Right lobe of liver (tissue), 6 donors: ENCODE measurements around the gene GNAZ. TPM values are rescaled to one million over a fixed set of nuclear protein-coding genes. Genes with fewer than 3 reads are reported as not detected.

ENCODE experiments used
- ATAC-seq, 4 donors: fragments of 200-7000 bp; cut with Tn5 transposase; one replicate each; pipeline ENCODE4 v1.9.1; 2020; ENCODE audit warnings: mild to moderate bottlenecking in 4 of 4, moderate library complexity in 4 of 4
- DNase-seq, 3 donors: peaks; one replicate each; pipeline ENCODE4 v3.0.0-alpha.2; 2020
- H3K27ac ChIP-seq, 3 donors: fragments of 200-600 bp; one replicate each; pipeline ENCODE4 v1.8.0; 2022
- H3K27me3 ChIP-seq, 2 donors: fragments of 200-600 bp; one replicate each; pipeline ENCODE4 v1.8.0; 2022
- H3K36me3 ChIP-seq, 4 donors: fragments of 200-600 bp; sonication (generic) in 1 of 4; one replicate each; pipeline versions ENCODE4 v1.5.1 to v1.8.0; 2017 to 2022; ENCODE audit warnings: control low read depth in 1 of 4
- H3K4me1 ChIP-seq, 4 donors: fragments of 200-600 bp; sonication (generic) in 1 of 4; one replicate each; pipeline versions ENCODE4 v1.5.1 to v1.8.0; 2017 to 2022; ENCODE audit warnings: control low read depth in 1 of 4
- H3K4me3 ChIP-seq, 3 donors: fragments of 200-600 bp; one replicate each; pipeline ENCODE4 v1.8.0; 2022
- H3K9me3 ChIP-seq, 4 donors: fragments of 200-600 bp; sonication (generic) in 1 of 4; one replicate each; pipeline versions ENCODE4 v1.5.1 to v1.8.0; 2017 to 2022; ENCODE audit warnings: control low read depth in 1 of 4
- POLR2A ChIP-seq: fragments of 450-650 bp; IDR thresholded peaks from one replicate; pipeline ENCODE4 v1.6.1; 2017; ENCODE audit warnings: antibody characterized with exemption, mild to moderate bottlenecking
- WGBS: methylation state at CpG from one replicate; pipeline ENCODE4 v1.1.6; 2018; ENCODE audit warnings: low coverage, low lambda C conversion rate; ENCODE audit not compliant: insufficient coverage; ENCODE audit errors: missing lambda C conversion rate; 5-methylcytosine and 5-hydroxymethylcytosine counted together
- intact Hi-C, 2 donors: fragments of 100-400 bp; cut with DNase I; formaldehyde crosslinking; loops; one replicate each; pipeline versions ENCODE4 v1.11.2 to v1.14.1; 2022
- total RNA-seq, 6 experiments: library from RNA; depleted of rRNA in 2 of 6; stranded (reverse); fragments of >200 nt in 2 of 6; fragmentation: NEBNext Ultra II Directional in 3 of 6; extraction: Animal tissue kit (Norgen Biotek cat#: 25700) in 3 of 6; gene quantifications; one replicate each; pipeline versions ENCODE4 v1.1.0 to v1.2.4, GENCODE V29; 2016 to 2023
- TF ChIP-seq, protein P1 (sequence below), 4 donors: fragments of 200-600 bp in 3 of 4; fragments of 450-650 bp in 1 of 4; IDR thresholded peaks; one replicate each; pipeline versions ENCODE4 v1.5.1 to v1.8.0; 2016 to 2022; ENCODE audit warnings: antibody characterized with exemption in 4 of 4, mild to moderate bottlenecking in 2 of 4
- donor health status: DM: no; HTN: yes; CAD: no.
- donor health status: DM: no; HTN: no; CAD: no.
- donor health status: DM: no; HTN: no; CAD: no.
- donor health status: DM: no; HTN: yes; CAD: no.
- donor health status: DM: no; HTN: yes; CAD: no.

Gene GNAZ
- total RNA-seq, 6 experiments from 2014 or later = 0.15 to 1.5 (median 0.53) TPM

DNA sequence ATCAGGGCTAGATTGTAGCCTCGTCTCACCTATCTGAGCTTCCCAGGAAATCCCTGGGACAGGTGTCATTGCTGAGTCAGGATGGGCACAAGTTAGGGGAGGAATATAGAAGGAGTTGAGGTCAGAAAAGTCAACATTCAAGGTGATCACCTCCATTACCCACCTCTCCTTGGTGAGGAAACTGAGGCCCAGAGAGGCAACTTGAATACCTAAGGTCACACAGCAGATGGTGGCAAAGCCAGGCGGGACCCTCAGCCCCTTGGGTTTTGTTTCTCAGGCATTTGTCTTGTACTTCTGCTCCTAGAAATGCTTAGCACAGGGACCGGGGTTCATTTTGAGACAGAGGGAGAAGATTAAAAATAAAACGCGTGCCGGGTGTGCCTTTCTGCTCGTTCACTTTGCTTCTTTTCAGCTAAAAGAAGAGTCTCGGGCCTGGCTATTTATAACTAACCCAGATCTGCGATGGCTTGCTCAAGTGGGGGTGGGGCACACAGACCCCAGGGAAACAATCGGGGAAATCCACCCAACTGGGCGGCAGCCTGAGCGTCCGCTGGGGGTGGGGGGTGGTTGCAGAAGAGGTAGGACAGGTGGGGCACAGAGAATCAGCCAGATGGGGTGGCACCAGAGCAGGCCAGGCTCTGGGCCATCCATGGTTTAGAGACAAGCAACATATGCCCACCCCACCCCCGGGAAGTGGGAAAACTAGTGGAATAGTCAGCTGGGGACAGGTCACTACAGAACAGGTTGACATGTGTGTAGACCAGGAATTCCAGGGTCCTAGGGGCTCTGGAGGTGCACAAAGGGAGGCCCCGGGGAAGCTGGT is 3.9 kb upstream of the GNAZ start:
- WGBS = 78% methylated on average over 14 of the region's 15 CpGs
- Histone ChIP-seq H3K4me3 (no peak overlapping the region), H3K9me3 (no peaks in the 10 kb centered on the region), H3K27ac (no peak overlapping the region), H3K4me1 (peaks cover 0 to 5% (median 0%) of the 10 kb centered on the region in 4 donors), H3K36me3 (no peaks in the 10 kb centered on the region), H3K27me3 (no peaks in the 10 kb centered on the region)
- intact Hi-C loops = no loop called here
- TF ChIP-seq, protein P1, sequence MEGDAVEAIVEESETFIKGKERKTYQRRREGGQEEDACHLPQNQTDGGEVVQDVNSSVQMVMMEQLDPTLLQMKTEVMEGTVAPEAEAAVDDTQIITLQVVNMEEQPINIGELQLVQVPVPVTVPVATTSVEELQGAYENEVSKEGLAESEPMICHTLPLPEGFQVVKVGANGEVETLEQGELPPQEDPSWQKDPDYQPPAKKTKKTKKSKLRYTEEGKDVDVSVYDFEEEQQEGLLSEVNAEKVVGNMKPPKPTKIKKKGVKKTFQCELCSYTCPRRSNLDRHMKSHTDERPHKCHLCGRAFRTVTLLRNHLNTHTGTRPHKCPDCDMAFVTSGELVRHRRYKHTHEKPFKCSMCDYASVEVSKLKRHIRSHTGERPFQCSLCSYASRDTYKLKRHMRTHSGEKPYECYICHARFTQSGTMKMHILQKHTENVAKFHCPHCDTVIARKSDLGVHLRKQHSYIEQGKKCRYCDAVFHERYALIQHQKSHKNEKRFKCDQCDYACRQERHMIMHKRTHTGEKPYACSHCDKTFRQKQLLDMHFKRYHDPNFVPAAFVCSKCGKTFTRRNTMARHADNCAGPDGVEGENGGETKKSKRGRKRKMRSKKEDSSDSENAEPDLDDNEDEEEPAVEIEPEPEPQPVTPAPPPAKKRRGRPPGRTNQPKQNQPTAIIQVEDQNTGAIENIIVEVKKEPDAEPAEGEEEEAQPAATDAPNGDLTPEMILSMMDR (IDR thresholded peaks at IDR 0.05) = no peak
- TF ChIP-seq POLR2A = no peak
- no peak for DNase-seq
- no peak for ATAC-seq

DNA sequence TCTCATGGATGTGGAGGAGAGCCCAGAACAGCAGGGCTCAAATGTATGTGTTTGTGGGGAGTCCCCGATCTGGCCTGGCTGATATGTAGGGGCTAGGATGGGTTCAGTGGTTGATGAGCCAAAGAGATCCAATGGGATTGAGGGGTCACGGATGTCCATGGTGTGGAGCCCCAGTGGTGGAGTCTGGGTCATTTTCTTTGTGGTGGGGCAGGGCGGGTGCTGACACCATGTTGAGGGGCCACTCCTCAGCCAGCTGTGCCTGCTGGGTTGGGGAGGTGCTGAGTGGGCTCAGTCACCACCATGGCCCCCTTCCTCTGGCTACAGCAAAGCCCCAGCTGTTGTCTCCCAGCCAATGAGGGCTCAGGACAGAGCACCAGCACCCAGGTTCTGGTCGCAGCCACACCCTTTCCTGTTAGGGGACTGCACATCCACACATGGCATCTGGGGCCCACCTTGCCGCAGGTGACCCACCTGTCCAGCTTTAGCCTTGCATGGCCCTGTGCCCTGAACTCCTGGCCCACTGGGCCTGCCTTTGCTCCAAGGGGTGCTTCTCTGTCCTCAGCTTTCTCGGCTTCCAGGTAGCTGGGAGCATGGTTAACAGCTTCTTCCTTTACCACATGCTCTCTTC is 3.2 kb upstream of the GNAZ start:
- H3K27ac ChIP-seq = no peak overlapping the region
- WGBS = no CpG with 5 or more reads among the region's 6 CpGs
- peak in 1 of 3 donors; percentile 27 for DNase-seq
- H3K4me1 ChIP-seq = peaks cover 0 to 5% (median 0%) of the 10 kb centered on the region in 4 donors
- no peaks in the 10 kb centered on the region for H3K27me3 ChIP-seq
- intact Hi-C loops = no loop called here
- ATAC-seq = no peak
- no peak overlapping the region for H3K4me3 ChIP-seq
- no peaks in the 10 kb centered on the region for H3K9me3 ChIP-seq
- H3K36me3 ChIP-seq = no peaks in the 10 kb centered on the region
- TF ChIP-seq, protein P1 (IDR thresholded peaks at IDR 0.05) = no peak
- TF ChIP-seq POLR2A = no peak

DNA sequence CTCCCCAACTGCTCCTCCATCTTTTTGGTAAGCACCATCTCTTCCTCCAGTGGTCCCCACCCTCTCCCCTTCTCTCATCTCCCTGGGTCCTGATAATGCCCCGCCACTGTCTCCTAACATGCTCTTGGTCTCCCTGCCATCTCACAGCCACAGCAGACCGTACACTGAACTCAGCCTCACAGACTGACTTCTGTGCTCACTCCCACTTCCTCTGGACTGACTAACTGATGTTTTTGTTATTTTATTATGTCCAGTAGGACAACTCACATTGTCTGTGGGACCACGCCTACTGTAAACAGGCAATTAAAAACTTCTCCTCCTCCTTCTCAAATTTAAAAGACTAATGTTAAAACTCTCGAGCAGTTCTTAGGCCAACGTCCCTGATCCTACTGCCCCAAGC is 2.6 kb upstream of the GNAZ start:
- Histone ChIP-seq H3K36me3 (no peaks in the 10 kb centered on the region), H3K9me3 (no peaks in the 10 kb centered on the region), H3K4me1 (peaks cover 0 to 5% (median 0%) of the 10 kb centered on the region in 4 donors), H3K27ac (no peak overlapping the region), H3K27me3 (no peaks in the 10 kb centered on the region), H3K4me3 (no peak overlapping the region)
- DNase-seq (peak in 1 of 3 donors; percentile 29), ATAC-seq (no peak)
- TF ChIP-seq, protein P1 (IDR thresholded peaks at IDR 0.05) = no peak
- TF ChIP-seq POLR2A = no peak
- intact Hi-C loops = no loop called here
- 79% methylated on average over 5 of the region's 5 CpGs for WGBS

DNA sequence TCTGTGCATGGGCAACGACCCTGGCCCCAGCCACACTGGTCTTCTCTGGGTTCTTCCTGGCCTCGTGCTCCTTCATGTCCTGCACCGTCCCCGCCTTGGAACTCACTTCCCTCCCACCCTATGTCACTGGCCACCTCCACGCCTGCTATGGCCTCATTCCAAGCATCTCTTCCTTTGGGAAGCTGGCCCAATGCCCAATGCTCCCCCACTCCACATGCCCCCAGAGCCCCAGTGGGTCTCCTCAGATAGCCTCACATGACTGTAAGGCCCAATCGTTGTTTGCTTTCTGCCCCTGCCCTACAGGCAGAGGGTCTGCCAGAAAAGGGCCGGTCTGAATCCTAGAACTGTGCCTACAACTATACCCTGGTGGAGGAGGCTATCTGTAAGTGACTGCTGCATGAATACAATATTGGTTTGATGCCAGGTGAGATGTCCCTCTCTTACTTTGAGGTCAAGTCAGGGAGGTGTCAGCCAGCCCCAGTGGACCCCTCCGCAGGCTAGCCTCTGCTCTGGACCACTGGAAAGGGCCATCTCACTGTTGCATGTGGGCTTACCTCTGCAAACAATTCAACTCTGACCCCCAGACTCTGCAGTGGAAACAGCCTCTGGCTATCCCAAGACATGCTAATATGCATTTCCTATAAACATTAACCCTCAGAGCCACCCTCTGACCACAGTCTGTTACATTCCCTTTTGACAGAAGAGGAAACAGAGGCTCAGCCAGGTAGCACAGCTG is 2.1 kb upstream of the GNAZ start:
- peaks cover 0 to 5% (median 0%) of the 10 kb centered on the region in 4 donors for H3K4me1 ChIP-seq
- DNase-seq = peak in 2 of 3 donors; percentile 16 to 45
- intact Hi-C loops = no loop called here
- no peaks in the 10 kb centered on the region for H3K9me3 ChIP-seq
- TF ChIP-seq POLR2A = no peak
- TF ChIP-seq, protein P1 (IDR thresholded peaks at IDR 0.05) = no peak
- 70% methylated on average over 2 of the region's 8 CpGs for WGBS
- H3K36me3 ChIP-seq = no peaks in the 10 kb centered on the region
- no peak for ATAC-seq
- no peaks in the 10 kb centered on the region for H3K27me3 ChIP-seq
- H3K27ac ChIP-seq = no peak overlapping the region
- no peak overlapping the region for H3K4me3 ChIP-seq
